CD4-positive, alpha-beta T cell treated with Interleukin-6 for 4 hours (primary cell): ENCODE results near the gene ERICH4.
A peak's percentile ranks its signal among the peaks of the same experiment; 100 is the strongest.
"Not testable (repeated sequence)": the region's sequence is repeated elsewhere in the genome, so short reads cannot be mapped to it uniquely, and the experiment has no call there.

Experiments used
- DNase-seq: peaks from one replicate; pipeline ENCODE4 v3.0.0-alpha.2; 2020; ENCODE audit warnings: mixed read lengths

ERICH4 gene

GRCh38 chr19:41442473-41443355, at the start of gene ERICH4:
TSS of gene ERICH4 (plus strand) at chr19:41443156. CDS start at chr19:41443170, 14 bp downstream.
- no peak for DNase-seq

DNA sequence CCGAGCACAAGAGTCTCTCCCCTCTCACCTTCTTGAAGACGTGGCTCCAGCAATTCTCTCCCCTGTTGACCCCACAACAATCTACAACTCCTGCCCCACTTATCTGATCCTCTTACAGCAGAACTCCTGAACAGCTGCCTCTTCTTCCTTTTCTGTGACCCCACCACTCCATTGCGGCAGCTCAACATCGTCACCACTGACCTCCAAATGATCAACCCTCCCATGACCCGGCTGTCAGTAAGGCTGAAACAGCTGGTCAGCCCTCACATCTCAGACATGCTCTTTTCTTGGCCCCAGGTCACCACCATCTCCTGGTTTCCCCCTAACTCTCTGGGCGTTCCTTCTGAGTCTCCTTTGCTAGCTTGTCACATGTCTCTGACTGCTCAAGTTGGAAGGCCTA, 47.6 kb upstream of the ERICH4 start:
- DNase-seq: no peak

GRCh38 chr19:41397086-41398049, 45.6 kb upstream of the ERICH4 start, which contains the start of the genes BCKDHA and EXOSC5:
TSS of gene BCKDHA (plus strand) at chr19:41397818. CDS start at chr19:41397828, 10 bp downstream.
TSS of gene EXOSC5 (minus strand) at chr19:41397359. CDS start at chr19:41397328, 31 bp downstream.
- DNase-seq: peak; percentile 100

DNA sequence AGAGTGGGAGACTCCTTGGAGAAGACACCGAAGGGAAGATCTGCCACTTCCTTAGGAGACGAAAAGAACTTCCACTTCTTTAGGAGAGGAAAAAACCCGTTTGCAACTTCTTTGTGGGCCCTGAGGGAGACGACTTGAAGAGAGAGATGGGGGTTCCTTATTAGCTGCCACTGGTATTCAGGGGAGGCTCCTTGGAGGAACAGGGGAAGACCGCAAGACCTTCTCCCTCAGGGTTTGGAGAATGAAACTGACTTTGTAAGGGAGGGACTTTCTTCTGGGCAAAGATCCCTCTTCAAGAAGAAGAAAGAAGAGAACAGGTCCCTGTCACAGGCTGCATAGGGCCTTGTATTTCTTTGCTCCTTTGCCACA, 44.9 kb upstream of the ERICH4 start:
- DNase-seq: peak; percentile 4

GRCh38 chr19:41398598-41398997, 44.4 kb upstream of the ERICH4 start:
- DNase-seq: no peak

- no peak for DNase-seq
Measured at GRCh38 chr19:41399091-41399490, 43.9 kb upstream of the ERICH4 start.

GRCh38 chr19:41399525-41399924, 43.4 kb upstream of the ERICH4 start:
- DNase-seq: no peak

DNA sequence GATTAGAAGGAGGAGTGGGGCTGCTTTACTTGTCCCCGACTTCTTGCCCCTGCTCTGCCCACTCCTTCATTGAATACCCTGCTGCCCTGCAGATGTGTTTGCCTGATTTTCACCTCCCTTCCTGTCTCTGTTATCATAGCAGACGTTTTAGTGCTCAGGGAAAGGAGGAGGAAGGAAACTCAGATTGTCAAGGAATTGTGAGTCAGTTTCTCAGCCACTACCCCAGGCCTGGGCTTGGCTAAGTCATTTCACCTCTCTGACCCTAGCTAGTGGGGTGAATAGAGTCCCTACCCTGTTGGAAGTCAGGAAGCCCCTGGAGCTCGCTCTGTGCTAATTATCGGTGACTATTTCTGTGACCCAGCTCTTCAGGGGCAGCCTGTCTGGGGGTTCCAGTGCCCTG, 41.5 kb upstream of the ERICH4 start:
- DNase-seq: no peak

DNA sequence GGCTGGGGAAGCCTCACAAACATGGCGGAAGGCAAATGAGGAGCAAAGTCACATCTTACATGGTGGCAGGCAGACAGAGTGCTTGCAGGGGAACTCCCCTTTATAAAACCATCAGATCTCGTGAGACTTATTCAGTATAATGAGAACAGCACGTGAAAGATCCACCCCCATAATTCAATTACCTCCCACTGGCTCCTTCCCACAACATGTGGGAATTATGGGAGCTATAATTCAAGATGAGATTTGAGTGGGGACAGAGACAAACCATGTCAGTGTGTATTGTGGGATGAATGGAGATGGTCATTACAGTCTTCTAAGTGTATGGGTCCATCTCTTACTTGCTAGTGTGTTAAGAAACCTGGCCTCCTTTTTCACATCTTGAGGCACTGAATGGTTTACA, 40.9 kb upstream of the ERICH4 start:
- DNase-seq: no peak

DNA sequence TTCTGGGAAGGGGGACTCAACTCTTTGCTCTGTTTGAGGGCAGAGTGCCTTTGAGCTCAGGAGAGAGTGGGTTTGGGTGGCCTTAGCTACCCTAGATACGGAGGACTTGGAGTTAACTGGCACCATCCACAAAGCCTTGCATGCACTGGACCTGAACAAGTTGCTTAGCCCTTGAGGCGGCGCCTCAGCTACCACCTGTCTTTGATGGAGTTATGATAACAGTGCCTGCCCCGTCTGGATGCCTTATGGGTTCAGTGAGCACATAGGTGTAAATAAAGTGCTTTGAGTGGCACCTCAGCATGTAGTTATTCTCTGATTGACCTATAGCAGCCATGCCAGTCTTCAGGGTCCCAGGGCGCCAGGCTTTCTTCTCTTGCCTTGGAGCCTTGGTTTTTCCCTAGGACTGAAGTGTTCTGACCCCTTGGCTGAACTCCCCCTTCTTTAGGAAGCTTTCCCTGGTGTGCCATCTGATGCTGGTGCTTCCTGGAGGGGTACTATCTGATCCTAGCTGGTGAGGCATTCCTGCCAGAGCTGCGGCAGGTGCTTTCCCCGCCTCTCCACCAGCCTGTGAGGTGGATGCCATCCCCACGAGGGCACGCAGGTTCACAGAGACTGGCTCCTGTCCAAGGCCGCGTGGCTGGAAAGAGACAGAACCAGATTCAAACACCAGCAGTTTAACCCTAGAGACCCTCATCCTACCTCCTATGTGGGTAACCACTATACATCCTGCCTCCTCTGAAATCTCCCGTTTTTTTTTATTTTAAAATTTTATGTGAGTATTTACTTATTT, 39.6 kb upstream of the ERICH4 start:
- DNase-seq: no peak

DNA sequence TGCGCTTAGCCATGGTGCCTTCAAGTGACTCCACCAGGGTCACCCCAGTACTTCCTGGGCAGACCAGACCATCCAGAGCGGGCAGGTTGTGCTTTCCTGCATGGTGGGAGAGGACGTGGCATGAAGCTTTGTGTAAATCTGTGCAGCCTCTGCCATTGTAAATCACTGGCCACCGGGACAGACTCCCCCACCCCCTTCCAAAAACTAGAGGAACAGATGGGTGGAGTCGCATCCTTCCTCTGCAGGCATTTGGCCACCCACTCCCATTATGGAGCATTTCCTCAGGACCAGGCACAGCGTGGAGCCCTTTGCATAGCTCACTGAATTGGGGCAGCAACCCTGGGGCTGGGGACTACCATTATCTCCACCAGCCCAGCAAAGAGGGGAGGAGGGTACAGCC, 37.2 kb upstream of the ERICH4 start:
- no peak for DNase-seq

DNA sequence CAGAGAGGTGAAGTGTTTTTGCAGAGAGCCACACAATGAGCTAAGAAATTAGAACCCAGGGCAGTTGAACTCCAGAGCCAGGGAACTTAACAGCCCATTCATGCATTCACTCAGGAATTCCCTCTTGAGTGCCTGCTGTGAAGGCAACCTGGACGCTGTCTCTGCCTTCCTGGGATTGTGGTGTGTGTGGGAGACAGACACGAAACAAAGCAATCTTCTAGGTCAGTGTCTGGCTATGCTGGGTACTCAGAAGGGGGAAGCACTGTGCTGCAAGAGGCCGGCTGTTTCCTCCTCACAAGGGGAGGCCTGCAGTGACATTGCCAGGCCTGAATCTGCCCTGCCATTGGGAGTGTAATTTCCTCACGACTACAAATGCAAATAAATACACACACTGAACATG, 35.7 kb upstream of the ERICH4 start:
- no peak for DNase-seq

DNA sequence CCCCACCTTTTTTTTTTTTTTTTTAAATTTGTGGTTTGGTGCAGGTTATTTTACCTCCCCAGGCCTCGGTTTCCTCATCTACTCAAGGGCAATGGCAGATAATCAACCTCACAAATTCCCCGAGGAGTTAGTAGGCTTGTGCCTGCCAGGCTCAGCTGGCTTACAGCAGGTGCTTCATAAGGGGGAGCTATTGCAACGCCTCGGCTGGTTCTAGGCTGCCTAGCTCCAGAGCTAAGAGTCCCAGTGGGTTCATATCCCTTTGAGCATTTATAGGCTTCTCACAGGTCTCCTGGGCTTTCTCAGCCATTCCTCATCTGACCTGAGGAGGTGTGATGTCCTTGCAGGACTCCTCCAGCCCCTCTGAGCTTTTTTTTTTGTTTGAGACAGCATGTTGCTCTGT, 34.7 kb upstream of the ERICH4 start:
- no peak for DNase-seq

- DNase-seq: not testable (repeated sequence)
Measured at GRCh38 chr19:41408846-41409245, 34.1 kb upstream of the ERICH4 start.

DNA sequence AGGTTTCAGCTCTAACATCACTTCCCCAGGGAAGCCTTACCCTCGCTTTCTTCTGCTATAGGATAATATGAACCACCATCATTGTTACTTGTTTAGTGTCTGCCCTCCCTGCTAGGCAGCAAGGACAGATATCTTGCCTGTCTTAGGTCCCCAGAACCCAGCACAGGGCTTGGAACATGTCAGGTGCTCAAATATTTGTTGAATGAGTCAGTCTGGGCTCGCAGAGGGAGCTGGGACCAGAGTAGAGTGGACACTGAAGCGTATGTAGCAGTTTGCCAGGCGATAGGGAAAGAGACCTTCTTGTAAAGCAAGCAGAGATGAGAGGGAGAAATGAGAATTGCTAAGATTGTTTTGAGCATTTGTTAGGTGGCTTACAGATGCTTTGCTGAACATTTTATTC, 33.7 kb upstream of the ERICH4 start:
- no peak for DNase-seq

DNA sequence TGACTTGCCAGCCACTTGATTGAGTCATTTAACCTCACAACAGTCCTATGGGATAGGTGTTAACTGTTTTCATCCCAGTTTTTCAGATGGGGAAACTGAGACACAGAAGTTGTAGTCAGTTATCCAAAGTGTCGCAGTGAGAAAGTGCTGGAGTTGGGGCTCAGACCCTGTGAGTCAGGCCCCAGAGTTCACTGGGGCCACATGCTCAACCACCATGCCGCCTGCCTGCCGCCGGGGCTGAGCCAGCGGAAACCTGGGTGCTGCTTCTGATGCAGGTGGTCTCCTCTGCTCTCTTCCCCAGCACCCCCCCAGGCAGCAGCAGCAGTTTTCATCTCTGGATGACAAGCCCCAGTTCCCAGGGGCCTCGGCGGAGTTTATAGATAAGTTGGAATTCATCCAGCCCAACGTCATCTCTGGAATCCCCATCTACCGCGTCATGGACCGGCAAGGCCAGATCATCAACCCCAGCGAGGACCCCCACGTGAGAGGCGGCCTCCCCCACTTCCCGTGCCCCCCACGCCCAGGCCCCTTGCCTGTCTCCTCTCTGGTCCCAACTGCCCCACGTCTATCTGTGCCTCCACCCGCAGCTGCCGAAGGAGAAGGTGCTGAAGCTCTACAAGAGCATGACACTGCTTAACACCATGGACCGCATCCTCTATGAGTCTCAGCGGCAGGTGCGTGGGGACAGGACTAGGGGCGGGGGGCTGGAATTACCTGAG, 32.5 kb upstream of the ERICH4 start:
- DNase-seq: no peak

- DNase-seq: no peak
Measured at GRCh38 chr19:41411100-41411967, 31.6 kb upstream of the ERICH4 start.

DNA sequence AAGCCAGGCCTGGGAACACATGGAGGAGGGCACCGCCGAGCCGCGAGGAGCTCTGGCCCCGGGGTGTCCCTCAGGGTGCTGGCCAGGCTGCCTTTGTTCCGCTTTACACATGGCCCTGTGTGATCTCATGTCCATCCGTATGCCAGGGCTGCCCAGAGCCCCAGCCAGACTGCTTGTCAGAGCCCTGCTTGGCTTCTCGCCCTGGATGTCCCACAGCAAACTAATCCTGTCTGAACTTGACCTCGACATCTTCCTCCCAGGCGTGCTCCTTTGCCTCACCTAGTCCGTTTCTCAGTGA, 31.0 kb upstream of the ERICH4 start:
- no peak for DNase-seq

- no peak for DNase-seq
Measured at GRCh38 chr19:41412953-41413352, 30.0 kb upstream of the ERICH4 start.

DNA sequence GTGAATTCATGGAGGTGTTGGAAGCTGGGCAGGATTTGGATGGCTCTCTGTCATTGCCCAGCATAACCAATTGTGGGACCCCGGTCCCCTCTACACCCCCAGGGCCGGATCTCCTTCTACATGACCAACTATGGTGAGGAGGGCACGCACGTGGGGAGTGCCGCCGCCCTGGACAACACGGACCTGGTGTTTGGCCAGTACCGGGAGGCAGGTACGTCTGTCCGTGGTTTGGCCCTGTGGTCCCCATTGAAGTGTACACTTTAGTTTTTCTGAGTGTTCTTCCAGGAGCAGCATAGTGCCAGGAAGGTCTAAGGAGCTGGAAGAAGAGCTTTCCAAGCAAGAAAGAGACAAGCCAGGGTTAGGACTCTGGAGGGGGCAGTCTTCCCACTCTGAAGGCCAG, 29.0 kb upstream of the ERICH4 start:
- DNase-seq: no peak

DNA sequence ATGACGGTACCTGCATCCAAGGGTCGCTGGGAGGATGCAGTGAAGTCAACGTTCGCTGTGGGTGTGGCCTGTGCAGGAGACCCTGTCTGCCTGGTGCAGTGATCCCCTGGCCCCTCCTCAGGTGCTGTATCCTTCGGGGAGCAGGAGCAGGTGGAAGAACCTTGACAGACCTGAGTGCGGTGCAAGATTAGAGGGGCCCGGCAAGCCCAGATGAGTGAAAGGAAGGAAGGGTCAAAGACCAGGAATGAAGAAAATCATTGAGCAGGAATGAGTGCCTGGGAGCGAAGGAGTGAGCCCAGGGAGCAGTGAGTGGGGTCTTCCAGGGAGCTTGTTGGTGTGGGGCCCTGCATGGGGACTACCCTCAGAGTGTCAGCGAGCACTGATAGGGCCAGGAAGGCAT, 28.5 kb upstream of the ERICH4 start:
- DNase-seq: no peak
